Activated T-cell treated with anti-CD3 and anti-CD28 coated beads for 1 hour (primary cell): ENCODE results near the gene ANGPTL8.

ENCODE experiments used
- DNase-seq: peaks from one replicate; pipeline ENCODE4 v3.0.0-alpha.2; 2020; ENCODE audit warnings: low read depth

The ANGPTL8 gene

DNA sequence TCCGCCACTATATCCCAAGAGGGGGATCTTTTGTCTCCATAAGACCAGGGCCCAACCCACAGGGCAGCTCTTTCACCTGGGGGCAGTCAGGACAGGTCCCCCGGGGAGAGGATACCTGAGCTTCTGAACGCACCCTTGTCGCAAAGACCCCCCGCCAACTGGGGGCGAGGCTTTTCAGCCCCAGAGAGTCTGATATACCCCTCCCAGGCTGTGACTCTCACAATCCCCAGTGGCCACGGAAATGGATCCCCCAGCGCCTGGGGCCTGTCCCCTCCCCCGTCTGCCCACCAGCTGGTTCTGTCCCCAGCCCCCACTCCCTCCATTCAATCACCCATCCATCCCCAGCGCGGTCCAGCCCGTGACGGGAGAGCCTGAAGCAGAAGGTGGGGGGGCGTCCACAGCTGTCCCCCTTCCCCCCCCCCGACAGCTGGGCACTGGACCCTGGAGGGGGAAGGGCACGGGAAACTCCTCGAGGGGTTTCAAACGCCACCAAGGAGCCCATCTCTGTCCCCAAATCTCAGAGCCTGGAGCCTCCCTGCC is 22.1 kb downstream of the ANGPTL8 start:
- DNase-seq, result no peak

- no peak for DNase-seq
Measured at GRCh38 chr19:11261971-11262839, 22.8 kb downstream of the ANGPTL8 start, which contains the start of gene DOCK6. TSS of gene DOCK6 (minus strand) at chr19:11262524. CDS start at chr19:11262440, 84 bp downstream.

GRCh38 chr19:11263726-11264125 is 24.3 kb downstream of the ANGPTL8 start:
- no peak for DNase-seq

DNA sequence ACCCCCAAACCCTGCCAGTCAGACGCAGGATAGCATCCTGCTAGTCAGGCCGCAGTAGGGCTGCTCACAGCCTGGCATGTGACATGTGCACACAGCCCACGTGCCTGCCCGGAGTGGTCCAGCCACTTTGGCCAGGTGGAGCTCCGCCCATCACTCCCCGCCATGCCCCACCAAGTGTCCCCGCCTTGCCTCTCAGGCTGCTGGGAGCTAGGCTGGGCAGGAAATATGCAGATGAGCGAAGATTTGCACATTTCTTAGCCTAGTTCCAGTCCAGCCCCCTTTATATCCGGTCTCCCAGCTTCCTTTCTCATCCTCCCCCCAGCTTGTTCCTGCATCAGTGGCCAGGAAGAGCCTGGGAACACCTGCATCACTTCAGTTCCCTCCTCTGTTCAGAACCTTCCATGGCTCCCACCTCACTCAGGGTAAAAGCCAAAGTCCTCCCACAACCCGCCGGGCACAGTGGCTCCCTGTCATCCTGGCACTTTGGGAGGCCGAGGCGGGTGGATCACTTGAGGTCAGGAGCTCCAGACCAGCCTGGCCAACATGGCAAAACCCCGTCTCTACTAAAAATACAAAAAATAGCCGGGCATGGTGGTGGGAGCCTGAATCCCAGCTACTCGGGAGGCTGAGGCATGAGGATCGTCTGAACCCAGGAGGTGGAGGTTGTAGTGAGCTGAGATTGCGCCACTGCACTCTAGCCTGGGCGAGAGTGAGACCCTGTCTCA is 25.2 kb downstream of the ANGPTL8 start:
- DNase-seq, result no peak

GRCh38 chr19:11265177-11265784 is 25.9 kb downstream of the ANGPTL8 start:
- DNase-seq, result no peak

- DNase-seq, result no peak
Measured at GRCh38 chr19:11265785-11266236, 26.4 kb downstream of the ANGPTL8 start.

GRCh38 chr19:11267316-11268085 is 28.1 kb downstream of the ANGPTL8 start:
- no peak for DNase-seq

- DNase-seq, result no peak
Measured at GRCh38 chr19:11268783-11269267, 29.4 kb downstream of the ANGPTL8 start.

DNA sequence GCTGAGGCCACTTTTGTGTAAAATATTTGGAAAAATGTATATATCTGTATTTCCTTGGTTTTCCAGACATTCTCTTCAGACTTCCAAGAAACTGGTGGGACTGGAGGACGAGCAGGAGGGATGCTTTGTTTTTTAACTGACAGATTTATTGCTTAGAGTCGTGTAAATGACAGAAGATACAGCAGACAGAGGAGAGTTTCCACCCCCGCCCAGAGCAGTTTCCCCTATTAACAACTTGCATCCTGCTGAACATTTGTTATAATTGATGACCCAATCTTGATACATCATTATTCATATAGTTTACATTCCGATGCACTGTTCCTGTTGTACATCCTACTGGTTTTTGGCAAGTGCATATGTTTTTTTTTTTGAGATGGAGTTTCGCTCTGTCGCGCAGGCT is 30.0 kb downstream of the ANGPTL8 start:
- no peak for DNase-seq

DNA sequence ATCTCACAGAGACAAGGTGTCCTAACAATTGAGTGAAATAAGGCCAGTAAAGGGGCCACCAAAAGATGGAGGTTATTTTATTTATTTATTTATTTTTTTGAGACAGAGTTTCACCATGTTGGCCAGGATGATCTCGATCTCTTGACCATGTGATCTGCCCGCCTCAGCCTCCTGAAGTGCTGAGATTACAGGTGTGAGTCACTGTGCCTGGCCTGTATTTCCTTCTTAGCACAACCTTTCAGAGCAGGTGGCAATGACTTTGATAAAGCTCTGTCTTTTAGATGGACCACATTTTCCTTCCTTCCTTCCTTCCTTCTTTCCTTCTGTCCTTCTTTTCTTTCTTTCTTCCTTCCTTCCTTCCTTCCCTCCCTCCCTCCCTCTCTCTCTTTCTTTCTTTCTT is 33.9 kb downstream of the ANGPTL8 start:
- DNase-seq, result no peak

DNA sequence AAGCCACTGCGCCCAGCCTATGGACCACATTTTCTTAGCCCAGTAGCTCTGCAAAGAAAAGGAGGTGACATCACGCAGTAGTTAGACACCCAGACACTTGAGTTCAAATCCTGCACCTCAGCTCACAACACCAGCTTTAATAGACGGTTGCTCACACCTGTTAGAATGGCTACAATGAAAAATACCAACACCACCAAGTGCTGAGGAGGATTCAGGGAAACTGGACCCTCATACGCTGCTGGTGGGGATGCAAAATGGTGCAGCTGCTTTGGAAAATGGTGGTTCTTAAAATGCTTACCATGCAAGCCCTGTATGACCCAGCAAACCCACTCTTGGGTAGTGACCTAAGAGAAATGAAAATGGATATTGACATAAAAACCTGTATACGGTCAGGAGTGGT is 34.6 kb downstream of the ANGPTL8 start:
- DNase-seq, result no peak

DNA sequence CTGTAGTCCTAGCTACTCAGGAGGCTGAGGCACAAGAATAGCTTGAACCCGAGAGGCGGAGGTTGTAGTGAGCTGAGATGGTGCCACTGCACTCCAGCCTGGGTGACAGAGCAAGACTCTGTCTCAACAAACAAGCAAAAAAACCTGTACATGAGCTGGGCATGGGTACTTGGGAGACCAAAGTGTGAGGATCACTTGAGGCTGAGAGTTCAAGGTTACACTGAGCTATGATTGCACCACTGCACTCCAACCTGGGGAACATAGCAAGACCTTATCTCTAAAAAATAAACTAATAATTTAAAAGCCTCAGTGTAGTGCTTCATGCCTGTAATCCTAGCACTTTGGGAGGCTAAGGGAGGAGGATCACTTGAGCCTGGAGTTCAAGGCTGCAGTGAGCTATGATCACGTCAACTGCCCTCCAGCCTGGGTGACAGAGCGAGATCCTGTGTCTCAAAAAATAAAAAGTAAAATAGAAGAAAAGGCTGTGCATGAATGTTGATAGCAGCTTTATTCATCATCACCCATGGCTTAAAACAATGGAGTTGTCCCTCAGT is 35.2 kb downstream of the ANGPTL8 start:
- DNase-seq, result no peak

GRCh38 chr19:11278670-11279069 is 39.3 kb downstream of the ANGPTL8 start:
- no peak for DNase-seq

DNA sequence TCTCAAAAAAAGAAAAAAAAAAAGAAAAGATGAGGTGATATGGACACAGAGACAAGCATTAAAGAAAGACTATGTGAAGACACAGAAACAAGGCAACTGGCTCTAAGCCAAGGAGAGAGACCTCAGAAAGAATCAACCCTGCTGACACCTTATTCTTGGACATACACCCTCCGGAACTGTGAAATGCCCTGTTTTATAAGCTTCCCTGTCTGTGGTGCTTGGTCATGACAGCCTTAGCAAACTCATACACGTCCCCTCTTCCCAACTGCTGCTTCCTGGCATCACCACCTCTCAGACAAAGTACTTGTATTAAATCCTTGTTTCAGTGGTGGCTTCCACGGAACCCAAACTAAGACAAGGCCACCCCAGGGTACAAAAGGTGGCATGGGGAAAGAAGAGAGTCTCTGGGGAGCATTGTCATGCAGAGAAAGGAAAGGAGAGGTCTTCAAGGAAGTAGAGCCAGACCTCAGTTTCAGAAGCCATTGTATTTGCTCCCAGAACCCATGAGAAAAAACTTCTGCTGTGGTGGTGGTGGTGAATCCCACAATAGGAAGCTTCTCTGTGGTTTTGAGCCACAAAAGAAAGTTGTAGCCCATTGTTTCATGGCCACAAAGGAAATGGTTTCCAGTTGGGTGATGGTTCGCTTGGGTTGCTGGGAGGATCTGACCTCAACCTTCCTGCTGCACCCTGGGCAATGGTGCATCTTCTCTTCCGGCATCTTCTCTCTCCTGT is 40.3 kb downstream of the ANGPTL8 start:
- DNase-seq, result no peak

DNA sequence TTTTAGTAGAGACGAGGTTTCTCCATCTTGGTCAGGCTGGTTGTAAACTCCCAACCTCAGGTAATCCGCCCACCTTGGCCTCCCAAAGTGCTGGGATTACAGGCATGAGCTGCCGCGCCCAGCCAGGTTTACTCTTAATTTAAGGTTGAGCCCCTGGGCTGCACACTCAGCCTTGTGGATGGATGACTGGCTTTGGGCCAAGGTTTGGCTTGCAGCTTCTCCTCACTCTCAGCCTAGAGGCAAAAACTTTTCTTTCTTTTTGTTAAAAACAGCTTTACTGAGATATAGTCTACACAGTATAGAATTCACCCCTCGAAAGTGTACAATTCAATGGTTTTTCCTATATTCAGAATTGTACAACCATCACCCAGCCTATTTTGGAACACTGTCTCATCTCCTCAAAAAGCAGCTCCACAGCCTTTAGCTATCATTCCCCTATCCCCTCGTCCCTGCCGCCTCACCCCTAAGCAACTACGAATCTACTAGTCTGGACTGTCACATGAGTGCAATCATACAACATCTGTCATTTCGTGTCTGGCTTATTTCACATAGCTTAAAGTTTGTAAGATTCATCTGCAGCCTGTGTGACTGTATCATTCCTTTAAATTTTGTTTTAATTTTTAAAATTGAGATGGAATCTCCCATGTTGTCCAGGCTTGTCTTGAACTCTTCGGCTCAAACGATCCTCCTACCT is 42.1 kb downstream of the ANGPTL8 start:
- DNase-seq, result no peak

- DNase-seq, result no peak
Measured at GRCh38 chr19:11284515-11284914, 45.1 kb downstream of the ANGPTL8 start.

GRCh38 chr19:11286312-11286974 is 47.0 kb downstream of the ANGPTL8 start:
- no peak for DNase-seq

GRCh38 chr19:11288349-11288748 is 48.9 kb downstream of the ANGPTL8 start:
- DNase-seq, result no peak

DNA sequence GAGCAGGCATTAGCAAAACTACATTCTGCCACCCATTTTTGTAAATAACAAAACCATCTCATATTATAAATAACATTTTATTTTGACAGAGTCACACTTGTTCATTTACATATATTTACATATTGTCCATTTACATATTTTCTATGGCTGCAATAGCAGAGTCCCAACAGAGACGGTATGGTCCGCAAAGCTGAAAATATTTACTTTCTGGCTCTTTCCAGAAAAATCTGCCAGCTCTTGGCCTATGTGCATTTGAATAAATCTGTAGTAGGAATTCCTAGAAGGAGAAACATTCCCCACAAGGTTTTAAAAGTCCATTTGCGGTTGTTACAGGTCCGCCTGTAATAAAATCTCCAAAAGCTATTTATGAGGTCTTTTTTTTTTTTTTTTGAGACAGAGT is 50.8 kb downstream of the ANGPTL8 start:
- DNase-seq, result no peak
